ELF-1 (cell line): ENCODE measurements around the gene STK32B.

ENCODE experiments used
- DNase-seq: peaks from one replicate; pipeline ENCODE4 v3.0.0-alpha.2; 2016; ENCODE audit warnings: low read depth, low spot score

STK32B gene

GRCh38 chr4:5124876-5125275 lies 73.6 kb downstream of the STK32B start:
- peak; percentile 10 for DNase-seq

- no peak for DNase-seq
Observed at GRCh38 chr4:5125321-5125720, 74.0 kb downstream of the STK32B start.

DNA sequence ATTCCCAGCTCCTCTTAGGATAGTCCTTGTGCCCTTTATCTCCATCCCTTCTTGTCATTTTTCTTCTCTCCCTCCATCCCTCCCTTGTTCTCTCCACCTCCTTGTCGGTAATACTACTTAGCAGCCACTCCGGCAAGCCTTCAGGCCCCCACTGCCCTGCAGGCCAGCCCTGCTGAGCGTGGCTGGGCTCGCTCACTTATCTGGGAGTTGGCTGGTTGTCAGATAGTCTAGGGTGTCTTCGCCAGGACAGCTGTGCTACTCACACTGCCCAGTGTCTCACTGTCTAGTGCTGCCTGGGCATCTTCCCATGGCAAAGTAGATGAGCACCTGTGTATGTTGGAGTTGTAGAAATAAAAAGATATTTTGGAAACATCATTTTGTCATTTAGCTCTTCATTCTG lies 75.0 kb downstream of the STK32B start:
- DNase-seq: no peak

DNA sequence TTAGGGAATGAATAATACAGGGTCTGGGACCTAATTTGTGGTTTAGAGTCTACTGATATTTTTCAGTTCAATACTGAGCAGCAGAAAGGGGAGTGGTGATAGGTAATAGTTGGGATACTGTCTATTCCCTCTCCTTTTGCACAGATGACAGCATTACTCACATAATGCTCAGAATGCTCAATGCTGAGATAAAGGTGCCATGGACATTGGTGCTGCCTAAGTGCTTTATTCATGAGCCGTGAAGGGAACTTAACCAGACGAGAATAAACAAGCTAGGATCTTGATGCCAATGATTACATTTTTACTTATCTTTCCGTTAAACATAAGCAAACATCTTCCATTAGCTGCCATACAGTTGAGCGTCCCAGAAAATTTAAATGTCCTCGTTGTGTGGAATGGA lies 75.6 kb downstream of the STK32B start:
- DNase-seq: no peak

- no peak for DNase-seq
Observed at GRCh38 chr4:5127556-5127955, 76.3 kb downstream of the STK32B start.

DNA sequence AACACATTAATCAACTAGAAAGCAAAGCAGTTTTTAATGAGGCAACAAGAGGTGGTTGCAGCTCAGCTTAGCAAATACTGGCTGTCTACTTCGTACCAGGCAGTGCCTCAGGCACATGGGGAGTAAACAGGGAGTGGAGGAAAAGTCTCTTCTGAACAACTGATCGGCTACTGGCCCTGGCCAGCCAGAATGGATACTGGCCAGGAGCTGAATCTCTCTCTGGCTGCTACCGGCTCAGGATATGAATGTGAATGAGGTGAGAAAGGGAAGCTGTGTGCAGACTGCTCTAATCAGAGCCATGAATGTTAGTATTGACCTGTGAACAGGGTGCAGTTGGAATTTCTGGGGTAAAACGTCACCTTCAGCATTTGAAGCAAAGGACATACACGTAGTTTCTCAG lies 77.3 kb downstream of the STK32B start:
- peak; percentile 10 for DNase-seq

DNA sequence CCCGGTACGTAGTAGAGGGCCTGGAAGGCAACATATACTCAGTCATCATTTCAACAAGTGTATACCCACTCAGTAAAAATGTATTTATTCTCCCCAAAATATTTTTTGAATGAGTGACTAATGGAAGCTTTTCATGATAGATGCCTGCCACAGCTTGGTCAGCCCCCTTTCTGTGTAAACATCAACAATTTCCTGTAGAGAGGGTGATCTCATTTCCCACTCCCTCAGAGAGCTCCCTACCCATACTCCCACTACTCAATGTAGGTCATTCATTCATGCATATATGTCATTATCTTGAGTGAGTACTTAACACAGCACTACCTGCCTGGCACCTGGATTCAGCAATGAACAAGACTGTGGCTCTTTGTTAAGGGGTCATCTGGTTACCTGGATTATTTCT lies 81.9 kb downstream of the STK32B start:
- no peak for DNase-seq

DNA sequence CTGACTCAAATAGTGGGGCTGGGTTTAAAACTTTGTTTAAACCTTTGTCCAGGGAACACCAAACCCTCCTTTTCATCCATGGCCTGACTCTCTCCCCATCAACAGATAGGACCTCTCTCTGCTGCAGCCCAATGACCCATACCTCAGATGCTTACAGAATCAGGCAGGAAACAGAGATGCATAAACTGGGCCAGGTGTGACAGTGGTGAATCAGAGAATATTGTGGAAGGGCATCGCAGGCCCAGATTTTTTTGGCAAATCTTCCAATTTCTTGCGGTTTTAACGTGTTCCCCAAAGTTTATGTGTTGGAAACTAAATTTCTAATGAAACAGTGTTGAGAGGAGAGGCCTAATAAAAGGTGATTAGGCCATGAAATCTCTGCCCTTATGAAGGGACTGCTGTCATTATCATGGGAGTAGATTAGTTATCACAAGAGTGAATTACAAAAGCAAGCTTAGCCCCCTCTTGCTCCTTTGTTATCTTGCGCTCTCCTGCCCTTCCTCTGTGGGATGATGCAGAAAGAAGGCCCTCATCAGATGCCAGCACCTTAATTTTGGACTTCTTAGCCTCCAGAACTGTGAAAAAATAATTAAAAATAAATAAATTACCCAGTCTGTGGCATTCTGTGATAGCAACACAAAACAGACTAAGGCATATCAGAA lies 82.8 kb downstream of the STK32B start:
- DNase-seq: no peak

GRCh38 chr4:5134620-5135019 lies 83.3 kb downstream of the STK32B start:
- DNase-seq: no peak

- no peak for DNase-seq
Observed at GRCh38 chr4:5137226-5137625, 85.9 kb downstream of the STK32B start.

DNA sequence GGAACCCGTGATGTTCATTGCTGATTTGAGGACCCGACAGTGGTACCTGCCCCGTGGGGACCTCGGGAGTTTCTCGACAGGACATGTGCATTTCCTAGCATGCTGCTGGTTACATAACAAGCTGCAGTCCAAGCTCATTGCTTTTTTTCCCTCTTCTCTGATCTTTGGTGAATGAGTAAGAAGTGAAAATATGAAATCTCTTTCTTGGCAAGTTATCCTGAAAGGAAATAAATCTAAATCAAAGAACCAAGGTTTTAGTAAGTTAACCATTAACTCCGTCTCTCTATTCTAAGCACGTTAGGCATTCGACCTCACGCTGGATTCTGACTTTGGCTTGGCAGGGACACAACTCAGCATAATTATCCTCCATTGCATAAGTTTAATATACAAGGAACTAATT lies 86.6 kb downstream of the STK32B start:
- DNase-seq: no peak

DNA sequence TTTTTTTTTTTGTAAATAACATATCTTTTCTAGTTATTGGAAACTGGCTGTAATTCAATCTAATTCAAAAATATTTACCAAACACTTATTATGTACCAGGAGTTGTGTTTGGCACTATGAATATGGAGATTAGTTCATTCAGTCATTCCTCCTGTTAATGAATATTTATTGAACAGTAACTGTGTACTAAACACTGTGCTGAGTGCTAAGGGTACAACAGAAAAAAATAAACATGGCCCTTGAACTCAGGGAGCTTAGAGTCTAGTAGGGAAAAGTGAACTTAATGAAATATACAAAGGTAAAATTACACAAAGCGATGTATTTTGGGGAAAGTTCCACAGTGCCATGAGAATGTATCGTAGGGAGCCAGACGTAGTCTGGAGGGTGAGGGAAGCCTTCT lies 87.1 kb downstream of the STK32B start:
- DNase-seq: no peak

DNA sequence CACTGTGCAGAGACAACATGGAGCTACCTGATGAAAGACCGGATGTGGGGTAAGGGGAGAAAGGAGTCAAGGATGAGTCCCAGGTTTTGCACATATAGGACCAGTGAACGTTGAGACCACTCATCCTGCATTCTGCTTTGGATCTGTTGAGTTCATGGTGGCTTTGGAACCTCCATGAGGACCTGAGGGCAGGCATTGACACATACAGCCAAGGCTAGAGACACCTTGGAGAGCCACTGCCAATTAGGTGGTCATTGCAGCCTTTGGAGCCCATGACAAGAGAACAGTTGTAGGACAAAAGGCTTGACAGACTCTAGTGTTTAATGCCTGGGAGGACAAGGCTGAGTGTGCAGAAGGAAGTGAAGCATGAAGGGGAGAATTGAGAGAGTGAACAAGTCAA lies 87.9 kb downstream of the STK32B start:
- DNase-seq: no peak

DNA sequence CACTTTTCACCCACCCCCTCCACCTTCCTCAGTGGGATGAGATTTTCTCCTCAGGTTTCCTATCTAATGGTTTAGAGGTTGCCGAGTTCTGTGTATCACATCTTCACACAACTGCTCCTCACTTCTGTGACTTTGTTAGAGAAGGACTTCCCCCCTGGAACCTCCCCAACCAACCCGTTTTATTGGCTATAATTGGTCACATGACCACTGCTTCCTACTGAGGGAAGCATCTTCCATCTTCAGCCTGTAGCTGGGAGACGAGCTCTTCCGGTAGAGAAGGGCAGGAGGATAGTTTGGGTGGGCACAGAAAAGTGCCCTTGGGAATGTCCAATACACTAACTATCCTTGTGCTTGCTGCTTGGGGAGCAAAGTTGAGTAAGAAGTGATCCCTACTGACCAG lies 90.5 kb downstream of the STK32B start:
- DNase-seq: no peak

DNA sequence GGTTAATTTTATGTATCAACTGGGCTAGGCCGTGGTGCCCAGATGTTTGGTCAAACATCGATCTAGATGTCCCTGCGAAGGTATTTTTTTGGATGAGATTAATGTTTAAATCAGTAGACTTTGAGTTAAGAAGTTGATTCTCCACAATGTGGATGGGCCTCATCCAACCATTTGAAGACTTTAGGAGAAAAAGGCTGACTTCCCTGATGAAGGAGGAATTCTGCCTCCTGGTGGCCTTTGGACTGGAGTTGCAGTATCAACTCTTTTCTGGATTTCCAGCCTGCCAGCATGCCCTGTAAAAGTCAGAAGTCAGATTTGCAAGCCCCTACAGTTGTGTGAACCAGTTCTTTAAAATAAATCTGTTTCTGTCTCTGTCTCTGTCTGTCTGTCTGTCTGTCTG lies 91.4 kb downstream of the STK32B start:
- peak; percentile 49 for DNase-seq

- DNase-seq: no peak
Observed at GRCh38 chr4:5143306-5143861, 92.1 kb downstream of the STK32B start.

DNA sequence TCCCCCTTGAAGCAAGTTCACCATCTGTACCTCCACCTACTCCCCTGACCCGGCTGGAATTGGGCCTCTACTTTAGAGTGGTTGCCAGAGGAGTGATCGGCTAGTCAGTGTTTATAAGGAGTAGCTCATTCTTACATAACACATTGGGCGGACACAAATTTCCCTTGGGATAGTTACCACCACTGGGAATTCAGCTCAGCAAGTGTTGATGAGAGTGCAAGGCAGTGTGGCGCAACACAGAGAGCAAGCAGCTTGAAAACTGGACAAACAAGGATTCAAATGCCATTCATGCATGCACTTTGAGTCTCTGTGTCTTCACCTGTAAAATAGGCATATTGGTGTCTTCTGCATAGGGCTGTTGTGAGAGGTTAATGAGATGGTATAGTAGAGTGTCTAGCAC lies 92.7 kb downstream of the STK32B start:
- DNase-seq: no peak

DNA sequence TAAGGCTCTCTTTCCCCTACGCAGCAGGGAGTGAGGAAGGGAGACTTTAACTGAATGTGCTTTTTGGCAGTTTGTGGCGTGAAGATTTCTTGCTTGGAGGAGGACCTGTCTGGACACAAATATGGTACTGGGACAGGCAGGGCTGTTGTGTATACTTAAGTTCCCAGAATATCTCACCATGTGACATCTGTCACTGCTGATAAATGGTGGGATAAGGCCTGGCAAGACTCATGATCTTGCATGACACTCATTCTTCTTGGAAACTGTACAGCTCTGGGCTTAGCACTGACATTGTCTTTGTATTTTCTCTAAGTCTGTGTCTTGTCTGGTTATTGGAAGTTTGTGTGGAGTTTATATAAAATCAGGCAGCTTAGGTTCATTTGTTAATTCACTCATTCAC lies 93.1 kb downstream of the STK32B start:
- DNase-seq: no peak

DNA sequence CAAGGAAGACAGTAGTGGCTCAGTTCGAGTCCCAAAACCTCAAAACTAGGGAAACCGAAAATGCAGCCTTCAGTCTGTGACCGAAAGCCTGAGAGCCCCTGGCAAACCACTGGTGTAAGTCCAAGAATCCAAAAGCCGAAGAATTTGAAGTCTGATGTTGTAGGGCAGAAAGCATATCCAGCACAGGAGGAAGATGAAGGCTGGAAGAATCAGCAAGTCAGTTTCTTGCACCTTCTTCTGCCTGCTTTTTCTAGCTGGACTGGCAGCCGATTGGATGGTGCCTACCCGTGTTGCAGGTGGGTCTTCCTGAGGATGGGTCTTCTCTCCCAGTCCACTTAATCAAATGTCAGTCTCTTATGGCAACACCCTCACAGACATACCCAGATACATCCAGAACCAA lies 95.0 kb downstream of the STK32B start:
- DNase-seq: no peak

GRCh38 chr4:5152521-5152920 lies 101.2 kb downstream of the STK32B start:
- DNase-seq: no peak

DNA sequence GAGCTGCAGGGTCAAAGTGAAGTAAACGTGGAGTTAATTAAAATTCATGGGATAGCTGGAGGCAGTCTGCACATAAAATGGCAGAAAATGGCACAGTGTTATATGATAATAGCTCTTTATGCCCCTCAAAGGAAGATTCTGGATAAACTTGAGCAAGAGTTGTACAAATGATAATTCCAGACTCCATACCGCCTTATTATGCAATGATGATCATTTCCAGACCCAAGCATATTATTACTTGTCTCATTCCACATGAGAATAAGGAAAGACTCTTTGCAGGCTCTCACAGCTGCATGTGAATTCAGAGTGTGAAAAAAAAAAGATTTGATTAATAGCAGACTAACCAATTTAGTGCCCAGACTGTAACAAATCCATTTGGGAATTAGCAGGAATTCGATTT lies 105.4 kb downstream of the STK32B start:
- no peak for DNase-seq

- peak; percentile 56 for DNase-seq
Observed at GRCh38 chr4:5157791-5158770, 106.8 kb downstream of the STK32B start.

DNA sequence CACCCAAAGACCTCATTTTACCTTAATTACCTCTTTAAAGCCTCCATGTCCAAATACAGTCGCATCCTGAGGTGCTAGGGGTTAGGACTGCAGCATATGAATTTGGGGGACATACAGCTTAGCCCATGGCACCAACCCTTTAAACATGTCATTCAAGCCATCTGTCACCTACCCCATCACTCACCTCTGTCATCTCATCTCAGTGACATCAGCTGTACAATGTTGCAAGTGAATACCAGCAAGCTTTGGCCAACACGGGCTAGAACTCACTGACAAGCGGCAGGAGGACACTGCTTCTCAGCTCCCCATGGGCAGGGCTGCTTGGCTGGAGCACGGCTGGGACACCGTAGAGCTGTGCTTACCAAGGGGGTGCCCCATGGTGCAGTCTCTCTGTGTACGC lies 107.5 kb downstream of the STK32B start:
- no peak for DNase-seq
